HG03045 (cell line): Measurements from ENCODE around the gene FERD3L.

ENCODE experiments used
- ATAC-seq: cut with Tn5 transposase; IDR thresholded peaks from one replicate; pipeline ENCODE4 v1.9.1; 2021; ENCODE audit warnings: mild to moderate bottlenecking, moderate library complexity; ENCODE audit not compliant: unreplicated experiment

The FERD3L gene

GRCh38 chr7:19117091-19117869 is 27.9 kb downstream of the FERD3L start, which contains the start of gene TWIST1:
Gene TWIST1 (minus strand): TSS chr7:19117636. CDS start chr7:19117321, 315 bp downstream.
- ATAC-seq = no peak

- no peak for ATAC-seq
These were observed 28.8 kb downstream of the FERD3L start for GRCh38 chr7:19116121-19117090.

GRCh38 chr7:19114551-19114855 is 30.7 kb downstream of the FERD3L start:
- ATAC-seq = no peak

GRCh38 chr7:19113855-19114550 is 31.2 kb downstream of the FERD3L start:
- ATAC-seq = no peak

DNA sequence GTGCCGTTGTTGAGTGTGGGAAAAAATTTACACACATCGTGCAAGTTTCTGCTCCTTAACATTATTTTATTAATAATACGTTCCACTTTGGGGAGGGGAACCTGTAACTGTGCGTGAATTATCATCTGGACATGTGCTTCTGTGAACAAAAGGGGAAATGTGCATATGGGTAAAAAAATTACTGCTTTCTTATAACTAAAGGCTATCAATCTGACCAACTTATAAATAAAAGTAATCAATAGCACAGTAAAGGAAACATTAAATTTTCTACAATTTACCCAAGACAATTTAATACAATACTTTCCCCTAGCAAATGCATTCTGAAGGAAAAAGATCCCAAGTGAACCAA is 32.2 kb downstream of the FERD3L start:
- ATAC-seq = no peak

DNA sequence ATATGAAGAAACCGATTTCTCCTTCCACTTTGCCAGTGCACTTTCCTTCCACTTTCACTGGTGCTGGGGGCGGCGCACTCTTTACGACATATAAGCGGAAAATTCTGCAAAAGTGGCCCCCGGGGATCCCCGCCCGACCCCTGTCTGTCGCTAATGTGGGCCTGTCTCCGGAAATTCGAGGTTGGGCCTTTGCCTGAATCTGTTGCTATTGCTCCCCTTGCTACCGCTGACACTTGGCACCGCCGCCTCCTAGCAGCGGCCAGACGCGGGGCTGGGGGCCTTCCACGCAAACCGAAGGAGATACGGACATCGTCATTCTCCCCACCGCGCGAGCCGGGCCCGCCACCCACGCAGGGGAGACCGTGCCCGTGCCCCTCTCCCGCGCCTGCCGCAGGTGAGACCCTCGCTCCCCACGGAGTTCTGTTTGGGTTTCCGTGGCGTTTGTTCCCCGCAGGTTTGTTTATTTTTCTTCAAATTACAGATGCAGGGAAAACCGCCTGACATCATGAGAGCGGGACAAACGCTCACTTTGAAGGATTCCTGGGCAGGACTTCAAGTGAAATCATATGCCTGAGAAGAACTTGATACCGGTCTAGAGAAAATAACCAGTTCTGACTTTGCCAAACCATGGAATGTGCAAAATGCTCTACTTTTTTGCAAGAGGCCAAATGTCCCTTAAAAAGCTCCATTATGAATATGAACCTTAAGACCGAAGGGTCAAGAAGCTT is 32.8 kb downstream of the FERD3L start:
- no peak for ATAC-seq

DNA sequence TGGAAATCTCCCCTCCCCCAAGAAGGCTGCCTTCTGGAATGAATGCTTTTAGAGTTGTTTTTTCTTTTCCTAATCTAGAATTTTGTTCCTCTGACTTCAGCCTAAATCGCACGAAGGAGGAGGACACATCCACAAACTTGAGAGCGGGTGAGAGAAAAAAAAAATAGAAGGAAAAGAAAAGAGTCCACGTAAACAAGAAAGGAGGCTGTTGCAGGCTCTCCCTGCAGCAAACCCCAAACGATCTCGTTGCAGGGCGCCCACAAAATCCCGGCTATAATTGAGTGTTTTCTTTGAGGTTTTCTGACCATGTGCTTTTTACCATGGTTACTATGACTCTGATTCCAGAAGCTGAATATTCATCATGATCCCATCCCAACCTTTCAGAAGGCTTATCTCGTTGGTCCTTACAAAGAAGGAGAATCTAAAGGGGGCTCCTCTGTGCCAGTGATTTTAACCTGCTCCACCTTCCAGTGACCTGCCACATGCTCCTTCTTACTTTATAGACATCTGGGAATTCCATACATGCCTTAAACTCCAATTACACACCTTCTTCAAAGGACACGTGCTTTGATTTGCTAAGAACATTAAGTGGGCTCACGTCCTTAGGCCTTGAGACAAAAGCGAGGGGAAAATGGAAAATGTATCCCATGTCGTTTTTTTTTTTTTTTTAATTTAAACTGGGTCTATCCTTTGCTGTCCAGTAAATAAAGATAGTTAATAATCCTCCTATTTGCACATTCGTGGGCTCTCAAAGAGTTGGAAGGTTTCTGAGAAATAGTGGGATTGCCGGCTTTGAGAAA is 33.5 kb downstream of the FERD3L start:
- no peak for ATAC-seq

DNA sequence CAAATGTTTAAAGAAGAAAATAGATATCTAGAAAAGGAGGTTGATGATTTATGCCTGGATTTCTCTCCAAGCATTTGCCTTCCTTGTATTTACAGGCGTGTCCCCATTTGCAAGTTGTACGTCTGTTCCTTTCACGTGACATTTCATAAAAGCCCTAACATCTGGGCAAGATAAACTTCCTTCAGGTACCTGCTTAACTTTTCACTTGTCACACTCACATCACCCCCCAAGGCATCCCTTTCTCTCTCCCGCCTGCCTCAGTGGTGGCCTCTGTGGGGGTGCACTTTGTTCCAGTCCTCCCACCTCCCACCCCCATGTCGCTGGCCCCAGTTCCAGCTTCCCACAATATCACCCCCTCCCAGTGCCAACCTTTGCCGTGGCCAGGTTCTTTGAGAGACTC is 34.4 kb downstream of the FERD3L start:
- no peak for ATAC-seq

DNA sequence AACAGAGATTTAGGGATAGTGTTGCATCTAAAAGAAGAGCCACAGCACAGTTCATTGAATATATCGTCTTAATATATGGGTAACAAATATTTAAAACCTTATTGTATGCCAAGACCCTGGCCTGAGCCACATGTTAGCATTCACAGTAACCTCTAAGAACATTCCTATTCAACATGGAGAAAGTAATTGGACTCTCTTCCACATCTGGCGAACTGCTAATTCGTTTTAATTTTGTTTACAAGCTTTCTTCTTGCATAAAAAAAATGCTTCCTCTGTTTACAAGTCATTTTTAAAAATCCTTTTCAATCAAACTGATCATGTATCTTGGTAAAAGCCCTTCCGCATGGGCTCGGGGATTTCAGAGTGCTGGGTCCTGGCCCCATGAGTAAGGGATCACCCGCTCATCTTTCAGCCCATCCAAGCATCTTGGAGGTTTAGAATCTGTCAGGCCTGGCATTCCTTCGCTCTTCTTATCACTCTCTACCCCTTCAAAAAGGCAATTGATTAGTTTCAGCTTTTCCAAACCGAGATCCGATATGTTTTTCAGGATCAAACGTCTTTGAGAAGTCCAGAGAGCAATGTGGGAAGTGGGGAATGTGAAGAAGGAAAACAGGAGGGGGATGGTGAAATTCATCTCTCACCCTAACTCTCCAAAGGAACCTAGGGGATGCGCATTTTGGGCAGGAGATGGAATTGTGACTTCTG is 35.0 kb downstream of the FERD3L start:
- ATAC-seq = no peak

DNA sequence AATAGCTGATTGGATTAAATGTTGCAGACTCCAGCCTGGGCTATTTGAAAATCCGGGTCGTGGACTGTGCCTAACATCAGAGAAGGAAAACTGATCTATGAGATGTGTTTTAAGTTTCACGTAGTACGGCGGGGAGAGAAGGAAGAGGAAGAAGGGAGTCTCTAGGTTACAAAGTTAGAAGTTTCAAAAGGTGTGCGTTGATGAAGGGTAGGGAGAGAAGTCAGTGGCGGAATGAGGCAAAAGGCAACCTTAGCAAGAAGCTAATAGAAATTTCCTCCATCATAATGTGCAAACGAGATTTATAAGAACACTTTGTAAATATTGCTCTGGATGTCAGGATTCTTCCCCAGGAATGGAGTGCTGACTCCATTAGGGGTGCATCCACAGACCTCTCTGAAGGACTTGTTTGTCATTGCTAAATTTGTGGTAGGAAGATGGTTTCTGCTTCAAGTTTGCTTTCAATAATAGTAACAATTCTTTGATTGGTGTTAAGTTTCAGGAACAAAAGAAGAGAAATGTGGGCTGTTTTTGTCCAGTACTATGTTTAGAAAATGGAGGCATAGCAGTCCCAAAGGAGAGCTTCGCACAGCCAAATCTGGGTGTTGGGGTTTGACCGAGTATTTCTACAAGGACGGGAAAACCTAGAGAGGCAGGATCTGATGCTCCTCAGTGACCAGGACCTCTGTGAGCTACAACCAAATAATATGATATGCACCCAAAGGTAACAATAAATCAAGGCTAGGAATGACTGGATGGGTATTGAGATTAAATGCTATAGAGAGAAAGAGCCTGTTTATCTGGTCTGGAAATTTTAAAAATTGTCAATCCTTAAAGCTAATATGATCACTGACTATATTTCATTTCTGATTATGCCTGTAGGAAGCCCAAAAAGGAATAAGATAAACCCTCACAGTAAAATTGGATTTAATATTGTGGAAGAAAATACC is 35.9 kb downstream of the FERD3L start:
- no peak for ATAC-seq

DNA sequence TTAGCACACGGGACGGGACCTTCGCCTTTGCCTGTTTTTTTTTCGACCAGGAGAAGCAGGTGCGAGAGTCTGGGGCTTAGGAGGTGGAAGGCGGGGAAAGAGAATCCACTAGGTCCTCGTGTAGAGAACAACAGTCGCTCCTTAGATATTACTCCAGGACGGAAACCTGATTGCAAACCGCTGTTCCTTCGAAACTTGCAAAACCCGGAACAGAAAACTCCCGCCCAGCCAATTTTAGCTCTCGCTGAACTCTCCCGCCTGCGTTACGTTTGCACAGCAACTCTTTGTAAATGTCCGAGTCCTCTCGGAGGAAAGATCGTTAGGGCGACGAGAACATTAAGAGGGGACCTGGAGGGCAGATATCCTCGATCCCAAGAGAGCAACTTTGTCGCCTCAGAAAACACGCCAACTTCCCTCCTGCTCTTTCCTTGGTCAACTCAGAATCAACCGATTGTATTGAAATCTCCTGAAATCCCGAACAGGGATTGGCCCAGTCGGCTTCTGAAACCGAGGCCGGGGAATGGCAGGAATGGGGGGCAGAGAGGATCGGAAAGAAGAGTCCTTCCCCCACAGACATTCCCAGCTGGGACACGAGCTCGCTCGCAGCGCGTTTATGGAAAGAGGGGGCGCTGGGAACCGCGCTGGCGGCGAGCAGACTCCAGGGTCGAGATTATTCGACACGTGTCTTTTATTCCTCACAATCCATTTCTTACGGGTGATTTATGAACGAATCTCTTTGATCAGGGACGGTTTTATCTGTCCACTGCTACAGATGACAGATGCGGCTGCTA is 37.7 kb downstream of the FERD3L start:
- ATAC-seq = no peak

DNA sequence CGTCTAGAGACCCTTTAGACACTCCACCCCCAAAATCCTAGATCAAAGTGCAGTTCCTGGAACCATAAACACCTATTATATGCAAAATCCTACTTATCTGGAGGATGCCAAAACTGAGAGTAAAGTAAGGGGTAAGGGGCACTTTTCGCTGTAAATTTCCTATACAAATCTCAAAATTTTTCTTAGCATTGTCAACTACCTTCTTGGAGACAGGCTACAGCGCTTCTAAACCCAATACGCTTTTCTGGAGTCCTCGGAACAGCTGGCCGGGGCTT is 38.2 kb downstream of the FERD3L start:
- no peak for ATAC-seq

- no peak for ATAC-seq
These were observed 38.8 kb downstream of the FERD3L start for GRCh38 chr7:19106241-19107080.

GRCh38 chr7:19105546-19105945 is 39.7 kb downstream of the FERD3L start:
- no peak for ATAC-seq

DNA sequence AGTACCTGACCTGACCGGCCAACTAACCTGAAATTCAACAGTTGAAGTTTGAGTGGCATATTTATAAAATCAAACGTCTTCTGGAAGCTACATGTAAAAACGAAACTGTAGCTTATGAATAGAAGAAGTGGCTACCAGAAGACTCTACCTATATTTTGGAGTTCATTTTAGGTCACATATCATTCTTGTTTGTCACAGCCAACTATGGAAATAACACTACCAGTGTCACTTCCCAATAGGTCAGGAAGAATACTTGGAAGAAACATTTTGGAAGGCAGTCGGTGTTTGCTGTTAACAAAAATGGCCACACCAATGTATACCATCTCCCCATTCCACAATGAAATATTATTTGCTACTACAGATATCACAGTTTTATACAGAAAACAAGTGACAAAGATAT is 40.4 kb downstream of the FERD3L start:
- no peak for ATAC-seq

- no peak for ATAC-seq
These were observed 42.3 kb downstream of the FERD3L start for GRCh38 chr7:19102884-19103283.

GRCh38 chr7:19101909-19102308 is 43.3 kb downstream of the FERD3L start:
- ATAC-seq = no peak
